ENCODE results near the gene NIT2.

- TF ChIP-seq CTCF (IDR thresholded peaks at IDR 0.05) = no peak
- no peak for TF ChIP-seq EP300 (IDR thresholded peaks at IDR 0.05)
Measured at GRCh38 chr3:100331660-100332059, 2.9 kb upstream of the NIT2 start.
